DMS153 treated with DMSO at 0.1 percent for 48 hours (cell line): ENCODE data around the gene KLHL29.

ENCODE experiments used
- DNase-seq: peaks from one replicate; lab custom pipeline; 2025; ENCODE audit not compliant: unreplicated experiment; lab: John Stamatoyannopoulos, UW

KLHL29 gene

GRCh38 chr2:23687214-23687613 lies 302.2 kb downstream of the KLHL29 start:
- no peak for DNase-seq

DNA sequence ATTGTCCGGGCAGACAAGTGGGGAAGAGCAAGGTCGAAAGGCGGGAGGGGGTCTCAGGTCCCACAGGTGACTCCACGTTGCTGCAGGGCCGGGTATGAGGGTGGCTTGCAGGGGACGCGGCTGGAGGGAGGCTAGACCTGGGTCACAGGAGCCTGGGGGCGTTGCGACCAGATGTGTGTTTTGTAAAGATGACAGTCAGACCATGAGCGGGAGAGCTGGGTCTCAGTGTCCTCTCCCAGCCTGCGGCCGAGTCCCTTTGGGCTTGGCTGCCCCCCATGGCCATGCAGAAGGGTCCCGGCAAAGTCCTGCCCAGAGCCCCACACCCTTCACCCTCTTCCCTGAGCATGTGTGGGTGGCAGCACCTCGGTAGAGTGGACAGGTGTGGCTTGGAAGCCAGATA lies 302.7 kb downstream of the KLHL29 start:
- no peak for DNase-seq

DNA sequence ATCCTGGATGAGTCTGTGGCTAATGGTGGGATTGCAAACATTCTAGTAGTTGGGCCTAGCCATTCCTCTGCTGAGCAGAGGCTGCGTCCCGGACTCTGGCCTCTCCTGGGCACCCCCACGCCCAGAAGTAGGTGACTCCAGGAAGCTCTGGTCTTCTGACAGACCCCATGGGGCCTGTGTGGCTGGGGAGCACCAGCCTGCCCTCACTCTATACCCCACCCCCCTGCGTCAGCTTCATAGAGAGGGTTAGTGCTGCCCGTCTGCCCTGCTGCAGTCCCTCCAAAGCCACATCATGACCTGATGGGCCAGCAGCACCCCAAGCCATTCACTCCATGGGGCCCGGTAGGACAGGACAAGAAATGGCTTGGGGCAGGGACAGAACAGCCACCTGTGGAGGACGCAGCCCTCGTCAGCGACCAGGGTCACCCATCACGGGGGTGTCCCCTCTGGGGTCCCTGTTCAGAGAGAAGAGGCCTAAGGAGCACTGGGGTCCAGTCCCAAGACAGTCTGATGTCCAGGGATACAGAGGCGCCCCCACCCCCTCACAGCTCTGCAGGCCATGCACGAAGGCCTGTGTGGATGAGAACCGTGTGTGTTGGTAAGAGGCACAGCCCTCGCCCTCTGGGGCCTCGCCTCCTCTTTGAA lies 303.6 kb downstream of the KLHL29 start:
- DNase-seq: no peak

- DNase-seq: no peak
These were observed 304.2 kb downstream of the KLHL29 start for GRCh38 chr2:23689131-23689700.

GRCh38 chr2:23689891-23690290 lies 304.9 kb downstream of the KLHL29 start:
- no peak for DNase-seq

DNA sequence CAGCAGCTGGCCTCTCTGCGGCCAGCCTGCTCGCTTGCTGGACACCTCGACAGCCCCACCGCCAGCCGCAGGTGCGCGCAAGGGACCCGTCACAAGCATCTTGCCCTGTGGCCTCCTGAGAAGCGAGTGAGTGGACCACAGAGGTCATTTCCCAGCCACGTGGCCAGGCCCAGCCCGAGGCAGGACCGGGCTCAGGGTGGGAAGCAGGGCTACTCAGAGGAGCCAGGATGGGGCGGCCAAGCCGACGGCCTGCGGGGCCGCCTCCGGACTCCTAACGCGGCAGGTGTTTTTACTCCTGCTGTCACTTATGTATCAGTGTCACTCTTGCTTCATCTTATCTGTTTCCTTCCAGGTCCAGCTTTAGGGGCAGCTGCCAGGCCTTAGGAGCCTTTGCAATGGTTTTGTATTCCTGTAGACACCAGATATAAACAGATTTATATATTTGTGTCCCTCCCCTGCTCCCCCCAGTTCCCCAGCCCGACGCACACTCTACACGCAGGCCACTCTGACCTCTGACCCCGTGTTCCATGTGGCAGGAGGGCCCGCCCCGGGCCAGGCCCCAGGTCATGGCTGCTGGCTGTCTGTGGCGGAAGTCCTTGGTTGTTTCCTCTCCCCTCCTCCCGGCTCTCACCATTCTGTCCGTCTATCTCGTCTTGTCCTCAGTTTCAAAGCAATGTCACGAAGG lies 305.6 kb downstream of the KLHL29 start:
- DNase-seq: no peak

DNA sequence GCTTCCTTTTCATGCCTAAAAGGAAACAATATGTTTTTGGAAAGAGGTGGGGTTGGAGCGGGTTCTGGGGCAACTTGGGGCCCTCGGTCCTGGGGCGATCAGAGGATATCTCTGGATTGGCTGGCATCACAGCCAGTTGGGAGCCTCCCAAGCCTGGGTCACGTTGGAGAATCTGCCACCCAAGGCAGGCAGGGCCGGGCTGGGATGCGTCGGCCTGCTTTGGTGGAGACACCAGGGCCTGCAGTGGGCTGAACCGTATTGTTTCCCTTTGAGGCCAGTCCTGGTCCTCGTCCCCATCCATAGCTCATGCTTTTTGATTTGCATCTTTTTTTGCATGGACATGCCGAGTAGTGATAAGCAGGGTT lies 306.1 kb downstream of the KLHL29 start:
- DNase-seq: no peak

GRCh38 chr2:23691565-23691964 lies 306.6 kb downstream of the KLHL29 start:
- no peak for DNase-seq

GRCh38 chr2:23692263-23692662 lies 307.3 kb downstream of the KLHL29 start:
- DNase-seq: no peak

DNA sequence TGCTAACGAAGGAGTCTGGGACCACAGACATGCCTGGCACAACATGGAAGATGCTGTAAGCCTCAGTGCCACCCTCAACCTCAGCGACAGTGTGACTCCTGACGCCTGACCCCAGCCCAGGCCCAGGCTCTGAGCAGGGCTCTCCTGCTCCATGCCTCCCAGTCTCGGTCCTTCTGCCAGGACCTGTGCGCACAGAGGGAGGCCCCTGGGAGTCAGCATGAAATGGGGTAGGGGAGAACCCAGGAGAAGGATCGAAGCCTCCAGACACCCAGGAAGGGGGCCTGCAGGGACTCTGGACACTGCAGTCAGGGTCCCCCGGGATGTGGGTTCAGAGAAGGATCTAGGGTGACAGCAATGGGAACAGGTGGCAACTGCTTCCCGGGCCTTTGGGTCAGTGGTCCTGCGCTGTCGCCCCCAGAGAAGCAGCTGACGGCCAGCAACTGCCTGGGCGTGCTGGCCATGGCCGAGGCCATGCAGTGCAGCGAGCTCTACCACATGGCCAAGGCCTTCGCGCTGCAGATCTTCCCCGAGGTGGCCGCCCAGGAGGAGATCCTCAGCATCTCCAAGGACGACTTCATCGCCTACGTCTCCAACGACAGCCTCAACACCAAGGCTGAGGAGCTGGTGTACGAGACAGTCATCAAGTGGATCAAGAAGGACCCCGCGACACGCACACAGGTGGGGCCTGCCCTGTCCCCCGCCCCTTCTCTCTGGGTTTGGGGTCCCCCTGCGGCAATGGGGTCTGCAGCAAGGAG lies 308.0 kb downstream of the KLHL29 start:
- no peak for DNase-seq

- no peak for DNase-seq
These were observed 308.6 kb downstream of the KLHL29 start for GRCh38 chr2:23693606-23693951.

- no peak for DNase-seq
These were observed 309.4 kb downstream of the KLHL29 start for GRCh38 chr2:23694058-23695045.

DNA sequence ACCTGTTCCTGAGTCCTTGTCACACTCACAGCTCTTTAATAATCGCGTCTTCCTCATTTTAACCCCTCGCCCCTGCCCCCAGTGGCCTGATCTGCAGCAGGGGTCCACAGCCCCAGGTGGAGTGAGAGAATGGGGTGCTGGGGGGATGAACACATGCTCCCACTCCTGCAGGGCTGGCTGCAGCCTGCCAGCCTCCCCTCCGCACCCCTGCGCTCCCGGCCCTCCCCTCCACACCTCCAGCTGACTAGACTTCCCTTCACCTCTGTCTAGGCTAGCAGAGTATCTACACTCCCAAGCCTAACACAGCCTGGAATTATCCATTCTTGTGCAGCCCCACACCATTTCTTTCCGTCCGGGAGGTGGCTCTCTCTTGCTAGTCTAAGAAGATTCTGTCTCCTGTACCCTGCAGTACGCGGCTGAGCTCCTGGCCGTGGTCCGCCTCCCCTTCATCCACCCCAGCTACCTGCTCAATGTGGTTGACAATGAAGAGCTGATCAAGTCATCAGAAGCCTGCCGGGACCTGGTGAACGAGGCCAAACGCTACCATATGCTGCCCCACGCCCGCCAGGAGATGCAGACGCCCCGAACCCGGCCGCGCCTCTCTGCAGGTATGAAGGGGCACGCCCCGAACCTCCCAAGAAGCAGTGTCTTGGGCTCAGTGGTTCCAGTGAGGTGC lies 310.4 kb downstream of the KLHL29 start:
- DNase-seq: no peak

GRCh38 chr2:23695890-23696751 lies 311.1 kb downstream of the KLHL29 start:
- DNase-seq: no peak

DNA sequence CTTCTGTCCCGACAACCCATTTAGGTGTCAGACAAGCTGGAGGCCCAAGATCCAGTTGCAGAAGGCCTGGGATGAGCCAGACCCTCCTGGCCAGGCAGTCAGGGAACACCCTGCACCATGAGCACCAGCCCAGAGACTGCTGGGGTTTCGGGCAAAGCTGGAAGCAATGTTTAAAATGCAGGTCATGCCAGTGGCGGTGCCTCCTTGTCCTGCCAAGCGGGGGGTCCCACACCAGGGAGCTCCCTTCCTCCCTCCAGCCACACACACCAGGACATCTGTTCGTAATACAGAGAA lies 311.7 kb downstream of the KLHL29 start:
- DNase-seq: no peak

GRCh38 chr2:23697256-23698075 lies 312.5 kb downstream of the KLHL29 start:
- DNase-seq: no peak

DNA sequence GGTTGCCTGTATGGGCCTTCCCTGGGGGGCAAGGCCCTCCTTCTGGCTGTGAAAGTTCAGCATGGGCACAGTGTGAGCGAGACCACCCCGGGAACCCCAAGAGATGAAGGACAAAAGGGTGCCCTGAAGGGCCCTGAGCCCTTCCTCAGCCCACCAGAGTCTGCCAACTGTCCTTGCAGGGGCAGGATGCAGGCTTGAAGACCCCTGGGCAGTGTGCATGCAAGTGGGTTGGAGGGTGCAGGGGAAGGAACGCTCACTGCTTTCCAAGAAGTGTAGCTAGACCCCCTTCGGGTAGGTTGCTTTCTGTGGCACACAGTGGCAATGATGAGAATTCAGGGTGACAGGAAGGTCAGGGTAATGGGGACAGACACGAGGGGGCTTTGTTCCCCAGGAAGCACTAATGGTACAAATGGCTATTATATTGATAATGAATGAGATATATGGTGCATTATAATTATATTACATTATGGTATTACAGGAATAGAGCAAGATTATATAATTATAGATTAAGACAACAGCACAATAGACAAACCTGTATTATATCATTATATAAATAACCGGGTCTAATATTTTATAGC lies 313.2 kb downstream of the KLHL29 start:
- DNase-seq: no peak
